AG08396 (cell line): ENCODE results near the gene MRPS27.
"Not testable (repeated sequence)": the region's sequence is repeated elsewhere in the genome, so short reads cannot be mapped to it uniquely, and the experiment has no call there.

ENCODE experiments used
- DNase-seq: peaks from one replicate; pipeline ENCODE4 v3.0.0; 2012; ENCODE audit warnings: low spot score, mixed read lengths

MRPS27 gene

DNA sequence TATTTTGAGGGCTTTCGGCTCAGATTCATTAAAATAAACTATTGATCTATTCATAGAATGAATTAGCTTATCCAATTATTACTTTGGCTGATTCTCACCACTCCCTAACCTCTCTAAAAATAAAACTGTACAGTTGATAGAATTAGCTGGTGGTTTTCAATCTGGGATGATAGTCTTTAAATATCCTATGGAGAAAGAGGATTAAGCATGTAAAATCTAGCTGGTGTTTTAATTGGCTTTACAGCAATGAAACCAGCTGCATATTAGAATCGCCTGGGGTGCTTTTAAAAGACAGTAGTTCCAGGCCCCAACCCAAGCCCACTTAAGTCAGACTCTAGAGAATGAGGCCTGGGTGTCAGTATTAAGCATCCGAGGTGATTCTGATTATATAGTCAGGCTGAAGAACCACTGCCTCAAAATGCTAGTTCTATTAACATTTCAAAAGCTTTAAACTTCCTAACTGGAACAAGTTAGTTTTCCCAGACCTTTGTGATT, 117.7 kb downstream of the MRPS27 start:
- DNase-seq = no peak

DNA sequence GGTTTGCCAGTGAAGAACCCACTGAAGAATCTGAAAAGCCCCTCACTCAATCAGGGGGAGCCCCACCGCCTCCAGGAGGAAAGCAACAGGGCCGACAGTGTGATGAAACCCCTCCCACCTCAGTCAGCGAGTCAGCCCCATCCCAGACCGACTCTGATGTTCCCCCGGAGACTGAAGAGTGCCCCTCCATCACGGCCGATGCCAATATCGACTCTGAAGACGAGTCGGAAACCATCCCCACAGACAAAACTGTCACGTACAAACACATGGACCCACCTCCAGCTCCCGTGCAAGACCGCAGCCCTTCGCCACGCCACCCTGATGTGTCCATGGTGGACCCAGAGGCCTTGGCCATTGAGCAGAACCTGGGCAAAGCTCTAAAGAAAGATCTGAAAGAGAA, 120.4 kb downstream of the MRPS27 start:
- no peak for DNase-seq

DNA sequence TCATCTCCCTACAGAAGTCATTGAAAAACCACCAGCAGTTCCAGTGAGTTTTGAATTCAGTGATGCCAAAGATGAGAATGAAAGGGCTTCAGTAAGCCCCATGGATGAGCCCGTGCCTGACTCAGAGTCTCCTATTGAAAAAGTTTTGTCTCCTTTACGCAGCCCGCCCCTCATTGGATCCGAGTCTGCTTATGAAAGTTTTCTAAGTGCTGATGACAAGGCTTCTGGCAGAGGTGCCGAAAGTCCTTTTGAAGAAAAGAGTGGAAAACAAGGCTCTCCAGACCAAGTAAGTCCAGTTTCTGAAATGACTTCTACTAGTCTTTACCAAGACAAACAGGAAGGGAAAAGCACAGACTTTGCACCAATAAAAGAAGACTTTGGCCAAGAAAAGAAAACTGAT, 122.6 kb downstream of the MRPS27 start:
- DNase-seq = no peak

DNA sequence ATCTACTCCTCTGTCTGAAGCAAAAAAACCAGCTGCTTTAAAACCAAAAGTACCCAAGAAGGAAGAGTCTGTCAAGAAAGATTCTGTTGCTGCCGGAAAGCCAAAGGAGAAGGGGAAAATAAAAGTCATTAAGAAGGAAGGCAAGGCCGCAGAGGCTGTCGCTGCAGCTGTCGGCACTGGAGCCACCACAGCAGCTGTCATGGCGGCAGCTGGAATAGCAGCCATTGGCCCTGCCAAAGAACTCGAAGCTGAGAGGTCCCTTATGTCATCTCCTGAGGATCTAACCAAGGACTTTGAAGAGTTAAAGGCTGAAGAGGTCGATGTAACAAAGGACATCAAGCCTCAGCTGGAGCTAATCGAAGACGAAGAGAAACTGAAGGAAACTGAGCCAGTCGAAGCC, 124.5 kb downstream of the MRPS27 start:
- no peak for DNase-seq

DNA sequence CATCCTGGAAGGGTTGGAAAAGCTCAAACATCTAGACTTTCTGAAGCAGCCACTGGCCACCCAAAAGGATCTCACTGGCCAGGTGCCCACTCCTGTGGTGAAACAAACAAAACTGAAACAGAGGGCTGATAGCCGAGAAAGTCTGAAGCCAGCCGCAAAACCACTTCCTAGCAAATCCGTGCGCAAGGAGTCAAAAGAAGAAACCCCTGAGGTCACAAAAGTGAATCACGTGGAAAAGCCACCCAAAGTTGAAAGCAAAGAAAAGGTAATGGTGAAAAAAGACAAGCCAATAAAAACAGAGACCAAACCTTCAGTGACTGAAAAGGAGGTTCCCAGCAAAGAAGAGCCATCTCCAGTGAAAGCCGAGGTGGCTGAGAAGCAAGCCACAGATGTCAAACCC, 125.2 kb downstream of the MRPS27 start:
- DNase-seq = no peak

DNA sequence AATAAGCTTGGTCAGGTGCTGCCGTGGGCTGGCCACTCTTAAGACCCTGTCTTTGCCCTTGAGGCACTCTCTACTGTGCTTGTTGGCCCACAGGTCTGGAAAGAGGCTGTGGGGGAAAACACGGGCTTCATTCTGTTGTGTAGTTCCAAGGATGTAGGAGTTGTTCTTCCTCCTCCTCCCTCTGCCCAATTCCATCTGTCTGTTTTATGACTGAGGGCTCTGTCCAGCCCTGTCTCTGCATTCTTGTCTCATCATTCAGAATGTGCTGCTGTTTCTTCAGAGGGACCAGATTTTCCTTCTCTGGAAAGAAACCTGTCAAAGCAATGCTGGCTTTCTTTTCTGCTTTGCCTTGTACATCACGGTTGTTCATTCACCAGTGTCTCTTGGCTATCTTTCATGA, 128.6 kb downstream of the MRPS27 start:
- no peak for DNase-seq

DNA sequence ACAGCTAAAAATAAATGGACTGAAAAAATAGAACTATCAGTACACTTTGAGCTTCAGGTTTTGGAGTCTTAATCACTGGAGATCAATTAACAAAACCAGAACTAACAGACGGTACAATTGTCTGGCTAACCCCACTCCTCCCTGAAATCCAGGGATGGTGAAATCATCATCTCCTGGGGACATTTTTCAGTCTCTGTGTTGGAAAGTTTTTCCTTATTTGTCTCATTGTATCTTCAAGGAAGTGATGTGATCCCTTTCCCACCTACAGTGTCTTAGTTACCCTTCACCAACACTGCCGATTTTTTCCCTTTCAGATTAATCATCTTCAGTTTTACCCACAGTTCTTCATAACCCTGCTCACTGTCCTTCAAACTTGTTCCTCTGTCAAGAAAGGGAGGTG, 130.9 kb downstream of the MRPS27 start:
- DNase-seq = no peak

DNA sequence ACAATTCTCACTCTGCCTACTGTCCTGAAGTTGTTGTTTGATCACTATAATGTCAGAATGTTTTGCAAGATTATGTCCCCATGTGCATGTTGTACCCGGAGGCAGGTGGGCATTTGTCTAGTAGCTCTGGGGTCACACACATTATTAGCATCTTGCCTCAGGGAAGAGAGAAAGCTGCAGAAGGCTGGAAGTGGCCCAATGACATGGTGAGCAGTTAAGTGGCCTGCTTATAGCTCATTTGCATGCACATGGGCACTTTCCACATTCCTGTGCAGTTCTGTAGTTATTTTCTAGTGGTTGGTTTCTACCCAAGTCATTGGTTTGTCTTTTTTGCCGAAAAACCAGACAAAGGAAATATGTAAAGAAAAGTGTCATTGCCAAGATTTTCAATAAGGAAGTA, 131.9 kb downstream of the MRPS27 start:
- no peak for DNase-seq

DNA sequence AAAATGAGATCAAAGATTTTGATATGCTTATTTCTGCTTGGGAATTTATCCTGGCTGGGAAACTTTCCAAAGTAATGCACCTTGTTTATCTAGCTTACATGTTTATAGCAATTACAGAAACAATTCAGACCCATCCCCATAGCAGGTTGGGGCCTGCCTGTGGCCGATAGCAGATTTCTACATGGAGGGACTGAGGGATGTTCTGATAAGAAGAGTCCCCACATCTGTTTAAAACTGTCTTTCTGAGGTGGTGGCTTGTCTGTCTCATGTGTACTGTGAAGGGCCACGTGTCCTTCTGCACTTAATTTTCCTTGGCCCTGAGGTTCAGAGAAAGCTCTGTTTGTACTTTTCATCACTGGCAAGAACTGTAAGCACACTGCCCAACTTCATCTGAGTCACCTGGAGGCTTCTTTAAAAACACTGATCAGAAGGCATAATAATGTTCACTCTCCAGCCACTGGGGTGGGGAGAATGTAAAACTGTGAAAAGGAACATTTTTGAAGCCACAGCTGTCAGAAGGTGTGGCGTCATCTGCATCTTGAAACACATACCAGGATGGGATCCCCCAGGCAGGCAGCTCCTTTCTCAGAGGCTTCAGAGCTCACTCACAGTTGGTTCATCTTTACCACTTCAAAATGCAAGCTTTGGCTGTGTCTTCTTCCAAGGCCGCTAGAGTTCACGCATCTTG, 132.5 kb downstream of the MRPS27 start:
- DNase-seq = no peak

DNA sequence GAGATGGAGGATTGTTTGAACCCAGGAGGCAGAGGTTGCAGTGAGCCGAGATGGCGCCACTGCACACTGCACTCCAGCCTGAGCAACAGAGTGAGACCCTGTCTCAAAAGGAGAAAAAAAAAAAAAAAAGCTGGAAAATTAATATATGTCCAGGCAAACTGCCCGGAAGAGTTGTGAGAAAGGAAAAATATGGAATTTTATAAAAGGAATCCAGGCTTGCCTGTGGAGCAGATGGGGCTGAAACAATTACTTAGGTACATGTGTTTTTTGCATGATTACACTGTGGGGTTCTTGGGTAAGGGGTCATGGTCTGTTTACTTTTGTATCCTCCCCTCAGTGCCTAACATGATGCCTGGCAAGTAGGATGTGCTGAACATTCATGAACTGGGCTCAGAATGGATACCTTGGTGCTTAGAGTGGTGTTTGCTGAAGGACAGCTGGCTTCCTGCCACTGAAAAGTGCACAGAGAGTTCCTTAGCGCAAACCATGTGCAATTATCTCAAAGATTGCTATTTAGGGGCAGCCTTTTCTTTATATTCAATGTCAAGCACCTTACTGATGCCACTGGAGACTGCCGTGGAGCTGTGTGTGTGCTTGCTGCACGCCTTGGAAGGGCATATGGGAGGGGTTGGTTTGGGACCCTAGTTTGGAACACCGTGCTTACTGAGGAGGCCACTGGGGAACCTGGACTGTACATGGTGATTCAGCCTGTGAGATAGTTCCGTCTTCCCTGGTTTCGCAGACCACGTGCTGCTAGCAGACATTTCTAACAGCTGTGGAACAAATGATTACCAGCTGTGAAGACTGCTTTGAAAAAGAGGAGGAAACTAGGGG, 134.3 kb downstream of the MRPS27 start:
- DNase-seq = no peak

DNA sequence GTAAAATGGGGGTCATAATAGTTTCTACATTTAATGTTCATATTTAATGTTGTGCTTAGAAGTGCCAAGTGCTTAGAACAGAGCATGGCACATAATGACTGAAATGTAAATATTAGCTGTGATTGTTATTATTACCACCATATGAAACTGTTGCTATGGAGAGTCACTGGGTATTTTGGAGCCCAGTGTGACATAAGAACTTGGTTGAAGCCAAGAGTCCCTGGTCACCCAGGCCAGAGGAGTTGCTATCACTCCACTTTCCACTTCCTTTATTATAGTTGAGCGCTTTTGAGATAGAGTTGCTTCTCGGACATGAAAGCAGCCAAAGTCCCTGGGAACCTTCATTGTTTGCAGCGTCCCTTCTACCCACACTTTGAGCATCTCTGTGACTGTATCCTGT, 135.6 kb downstream of the MRPS27 start:
- no peak for DNase-seq

DNA sequence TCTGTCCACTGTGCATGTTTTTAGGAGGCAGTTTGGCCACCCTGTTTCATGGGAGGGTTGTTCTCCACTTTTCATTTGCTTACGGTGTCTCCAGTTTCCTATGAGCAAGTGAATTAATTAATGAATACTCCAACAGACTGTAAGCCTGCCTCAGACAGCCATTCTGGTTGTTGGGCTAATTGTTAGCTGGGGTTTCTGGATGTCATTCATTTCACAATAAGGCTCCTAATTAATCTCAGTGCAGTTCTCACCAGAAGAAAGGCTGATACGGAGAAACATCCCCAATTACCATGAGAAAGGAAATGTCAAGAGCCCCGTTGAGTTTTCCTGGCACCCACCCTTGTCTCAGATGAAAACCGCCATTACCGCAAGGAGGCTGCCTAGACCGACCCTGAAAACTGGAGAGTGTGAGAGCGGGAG, 136.9 kb downstream of the MRPS27 start:
- no peak for DNase-seq

DNA sequence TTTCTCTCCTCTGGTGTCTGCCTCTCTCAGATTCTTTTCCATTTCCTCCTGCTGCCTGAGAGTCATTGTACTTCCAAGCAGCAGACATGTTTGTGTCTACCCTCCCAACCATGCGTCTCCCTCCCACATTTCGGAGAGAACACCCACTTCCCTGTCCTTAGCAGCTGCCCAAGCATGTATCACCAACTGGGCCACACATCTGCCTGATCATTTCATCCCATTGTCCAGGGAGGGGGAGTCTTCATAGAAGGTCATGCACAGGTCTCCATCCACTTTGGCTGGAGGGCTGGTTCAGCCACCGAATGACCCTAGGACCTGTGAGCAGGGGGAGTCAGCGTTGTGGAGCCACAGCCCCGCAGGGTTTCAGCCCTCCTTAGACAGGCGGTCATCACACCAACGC, 137.4 kb downstream of the MRPS27 start:
- no peak for DNase-seq

DNA sequence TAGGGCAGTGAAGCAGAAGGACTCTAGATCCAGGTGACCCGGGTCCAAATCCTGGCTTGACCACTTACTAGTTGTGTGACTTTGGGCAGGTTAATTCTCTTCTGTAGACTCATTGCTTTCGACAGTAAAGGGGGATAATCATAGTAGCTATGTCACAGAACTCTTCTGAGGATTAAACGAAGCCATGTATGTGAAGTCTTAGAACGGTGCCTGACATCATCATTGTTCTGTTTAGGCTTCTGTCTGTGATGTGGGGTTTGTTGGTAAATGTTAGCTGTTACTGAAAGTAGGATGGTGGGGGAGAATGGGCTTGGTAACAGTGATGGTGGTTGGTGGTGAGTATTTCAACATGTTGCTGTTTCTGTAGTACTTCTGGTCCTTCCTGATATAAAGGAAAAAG, 139.1 kb downstream of the MRPS27 start:
- no peak for DNase-seq

DNA sequence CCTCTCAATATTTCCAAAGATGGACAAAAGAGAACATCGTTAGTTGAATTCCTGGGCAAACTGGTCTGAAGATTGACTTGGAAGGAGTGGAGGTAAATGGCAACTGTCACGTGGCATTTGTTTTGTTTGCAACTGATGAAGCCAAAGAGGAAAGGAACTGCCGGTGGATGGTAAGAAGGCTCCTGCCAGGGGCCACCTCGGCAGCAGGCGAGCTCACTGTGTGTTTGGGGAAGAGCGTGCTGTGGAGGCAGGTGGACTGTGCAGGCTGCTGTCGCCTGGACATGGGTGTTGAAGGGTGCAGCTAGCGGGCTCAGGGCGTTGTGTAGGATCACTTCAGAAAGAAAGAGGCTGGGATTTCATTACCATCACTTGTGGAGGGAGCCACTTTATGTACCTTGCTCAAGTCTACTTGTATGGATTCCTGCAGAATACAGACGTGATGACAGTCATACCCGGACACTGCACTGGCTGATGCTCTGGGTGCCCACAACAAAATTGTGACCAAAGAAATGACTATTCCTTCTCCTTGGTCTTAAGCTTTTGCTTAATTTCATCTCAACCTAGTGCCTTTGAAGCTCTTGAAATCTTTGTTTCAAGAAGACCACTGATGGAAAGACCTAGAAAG, 140.1 kb downstream of the MRPS27 start:
- DNase-seq = no peak

DNA sequence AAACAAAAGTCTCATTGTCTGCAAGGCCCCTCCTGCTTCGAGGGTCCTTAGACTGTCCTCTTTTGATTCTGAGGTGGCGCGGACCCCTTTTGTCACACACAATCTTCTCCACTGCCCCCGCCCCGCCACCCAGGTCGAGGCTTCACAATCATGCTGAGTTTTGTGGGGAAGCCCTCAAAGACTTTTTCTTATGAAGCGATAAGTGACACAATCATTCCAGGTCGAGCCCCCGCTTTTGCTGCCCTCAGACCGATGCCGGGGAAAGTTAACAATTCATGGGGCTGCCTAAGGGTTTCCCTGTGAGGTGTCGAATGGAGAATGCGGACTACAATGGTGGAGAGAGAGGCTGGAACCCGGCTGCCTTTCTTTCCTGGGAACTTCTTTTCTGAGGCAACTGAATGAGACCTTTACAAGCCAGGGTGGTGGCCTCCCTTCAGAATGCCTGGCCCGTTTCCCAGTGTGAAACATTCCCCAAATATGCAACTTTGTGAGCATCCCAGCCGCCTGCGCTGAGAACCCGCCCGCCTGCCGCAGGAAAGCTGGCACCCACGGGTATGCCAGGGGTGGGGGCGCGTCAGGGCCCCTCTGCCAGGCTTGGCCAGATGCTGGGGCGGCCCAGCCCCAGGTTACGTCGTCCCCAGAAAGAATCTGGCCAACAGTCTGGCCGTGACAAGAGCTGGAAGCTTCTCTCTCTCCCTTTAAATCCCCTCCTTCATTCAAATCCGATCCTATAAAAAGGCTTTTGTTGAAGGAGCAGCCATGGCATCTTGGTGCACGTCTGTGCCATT, 140.8 kb downstream of the MRPS27 start:
- peak; percentile 85 for DNase-seq

DNA sequence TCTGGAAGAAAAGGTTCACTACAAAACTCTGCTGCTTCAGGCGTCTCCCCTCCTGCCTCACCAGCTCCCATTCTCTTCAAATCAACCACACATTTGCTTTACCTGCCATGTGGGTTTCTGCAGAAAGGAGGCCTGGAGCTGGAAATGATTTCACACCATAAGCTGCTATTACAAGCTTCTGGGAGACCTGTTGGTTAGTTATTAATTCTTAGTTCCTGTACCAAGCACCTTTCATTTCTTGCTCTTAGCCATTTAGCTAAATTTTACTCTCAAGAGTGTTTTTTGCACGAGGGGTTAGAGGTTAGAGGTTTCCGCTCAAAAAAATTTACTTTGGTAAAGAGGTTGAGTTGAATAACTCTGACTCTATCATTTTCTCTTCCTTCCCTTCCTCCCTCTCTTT, 142.5 kb downstream of the MRPS27 start:
- no peak for DNase-seq

DNA sequence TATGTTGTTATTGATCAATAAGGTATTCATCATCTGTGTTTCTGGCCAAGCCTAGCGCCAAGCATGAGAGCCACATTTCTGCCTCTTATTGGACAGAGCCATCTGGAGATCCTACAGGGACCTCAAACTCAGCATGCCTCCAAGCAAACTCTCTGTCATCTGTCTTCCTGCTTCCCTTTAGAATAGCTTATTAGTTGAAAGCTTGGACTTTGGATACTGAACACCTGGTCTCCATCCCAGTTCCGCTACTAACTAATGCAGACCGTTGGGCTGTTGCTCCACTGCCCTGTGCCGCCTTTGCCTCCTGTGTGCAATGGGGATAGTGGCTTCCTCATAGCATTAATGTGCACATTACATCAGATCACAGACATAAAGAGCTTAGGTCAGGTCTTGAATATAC, 147.3 kb downstream of the MRPS27 start:
- no peak for DNase-seq

DNA sequence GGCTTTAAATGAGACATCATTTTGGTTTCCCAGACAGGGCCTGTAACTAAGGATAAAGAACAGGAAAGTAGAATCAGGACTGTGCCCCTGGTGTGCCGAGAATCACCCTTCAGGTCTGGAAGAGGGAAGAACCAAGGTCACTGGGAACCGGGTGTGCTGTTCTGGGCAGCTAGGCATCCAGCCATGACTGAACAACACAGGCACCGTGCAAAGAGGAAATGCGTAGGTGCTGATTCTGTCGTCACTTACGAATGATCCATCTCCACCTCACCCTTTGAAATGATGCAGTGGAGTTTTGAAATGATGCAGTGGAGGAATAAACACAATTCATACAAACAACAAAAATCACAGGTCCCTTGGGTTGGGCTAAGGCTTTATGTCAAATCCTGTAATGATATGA, 148.4 kb downstream of the MRPS27 start:
- no peak for DNase-seq

DNA sequence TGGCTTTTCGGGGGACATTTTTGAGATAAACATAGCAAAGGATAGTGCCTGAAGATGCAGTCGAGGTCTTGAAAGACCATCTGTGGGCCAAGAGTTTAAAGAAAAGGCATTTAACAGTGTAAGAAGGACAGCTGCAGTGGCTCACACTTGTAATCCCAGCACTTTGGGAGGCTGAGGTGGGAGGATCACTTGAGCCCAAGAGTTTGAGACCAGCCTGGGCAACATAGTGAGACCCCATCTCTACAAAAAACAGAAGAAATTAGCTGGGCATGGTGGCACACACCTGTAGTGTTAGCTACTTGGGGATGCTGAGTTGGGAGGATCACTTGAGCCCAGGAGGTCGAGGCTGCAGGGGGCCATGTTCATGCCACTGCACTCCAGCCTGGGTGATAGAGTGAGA, 148.9 kb downstream of the MRPS27 start:
- not testable (repeated sequence) for DNase-seq

DNA sequence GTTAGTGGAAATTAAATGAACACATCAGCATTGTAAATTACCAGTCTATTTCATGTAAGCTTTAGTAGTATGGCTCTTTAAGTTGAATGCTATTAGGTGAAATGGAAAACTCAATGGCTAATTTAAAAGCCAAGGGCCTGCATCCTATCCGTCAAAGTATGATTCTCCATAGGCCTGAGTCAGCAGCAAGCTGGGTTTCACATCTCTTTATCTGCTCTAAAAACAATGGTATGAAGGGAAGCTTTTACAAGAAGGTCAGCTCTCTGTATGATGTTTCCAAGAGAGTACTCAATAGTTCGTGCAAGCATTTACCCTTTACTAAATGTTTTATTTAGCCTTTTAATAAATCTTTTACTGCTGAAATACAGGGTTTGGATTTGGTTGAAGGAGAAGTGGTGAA, 149.9 kb downstream of the MRPS27 start:
- DNase-seq = no peak
